Measurements from ENCODE around the gene AGAP6. TPM values are rescaled to one million over a fixed set of nuclear protein-coding genes. Genes with fewer than 3 reads are reported as not detected.
"Not testable (repeated sequence)": the region's sequence is repeated elsewhere in the genome, so short reads cannot be mapped to it uniquely, and the experiment has no call there.

Gene AGAP6
- total RNA-seq, 2 experiments from 2014 or later = 15.9 to 17.1 TPM

GRCh38 chr10:49948737-49949136 lies 39.5 kb upstream of the AGAP6 start:
- H3K4me1 ChIP-seq (ENCODE audit: insufficient read depth, low read length, poor library complexity, severe bottlenecking); H3K27ac ChIP-seq (ENCODE audit: low read depth, low read length, poor library complexity, severe bottlenecking); BruUV-seq (replicated peaks); H3K9me2 ChIP-seq (ENCODE audit: insufficient read depth, low read length); H4K20me1 ChIP-seq (ENCODE audit: insufficient read depth, low read length); H3K4me2 ChIP-seq (ENCODE audit: low read length); DNase-seq (ENCODE audit: low spot score); CTCF ChIA-PET (ENCODE audit: unreplicated experiment); H3K4me3 ChIP-seq (ENCODE audit: low read depth, low read length, poor library complexity, severe bottlenecking); intact Hi-C loops (cut with micrococcal nuclease; ENCODE audit: unreplicated experiment); POLR2A ChIA-PET; H3K9me3 ChIP-seq (ENCODE audit: low read length); H2AFZ ChIP-seq (ENCODE audit: low read length): not testable (repeated sequence)
- Histone ChIP-seq H3K79me2 (ENCODE audit: insufficient read depth, low read depth, low read length) (peaks cover 37% of the 10 kb centered on the region), H3K36me3 (ENCODE audit: insufficient read depth, low read length) (peaks cover 32% of the 10 kb centered on the region)

GRCh38 chr10:49952006-49952405 lies 36.2 kb upstream of the AGAP6 start:
- Histone ChIP-seq H3K79me2 (ENCODE audit: insufficient read depth, low read depth, low read length) (peaks cover 23% of the 10 kb centered on the region; the same call in 1 of the 2 replicates), H3K36me3 (ENCODE audit: insufficient read depth, low read length) (peaks cover 30% of the 10 kb centered on the region)
- H3K27ac ChIP-seq (ENCODE audit: low read depth, low read length, poor library complexity, severe bottlenecking); POLR2A ChIA-PET; H2AFZ ChIP-seq (ENCODE audit: low read length); H4K20me1 ChIP-seq (ENCODE audit: insufficient read depth, low read length); DNase-seq (ENCODE audit: low spot score); H3K9me2 ChIP-seq (ENCODE audit: insufficient read depth, low read length); H3K4me2 ChIP-seq (ENCODE audit: low read length); CTCF ChIA-PET (ENCODE audit: unreplicated experiment); H3K4me1 ChIP-seq (ENCODE audit: insufficient read depth, low read length, poor library complexity, severe bottlenecking); BruUV-seq (replicated peaks); H3K4me3 ChIP-seq (ENCODE audit: low read depth, low read length, poor library complexity, severe bottlenecking); intact Hi-C loops (cut with micrococcal nuclease; ENCODE audit: unreplicated experiment); H3K9me3 ChIP-seq (ENCODE audit: low read length): not testable (repeated sequence)

GRCh38 chr10:49953122-49953521 lies 35.1 kb upstream of the AGAP6 start:
- H2AFZ ChIP-seq (ENCODE audit: low read length); CTCF ChIA-PET (ENCODE audit: unreplicated experiment); H3K4me2 ChIP-seq (ENCODE audit: low read length); H3K9me2 ChIP-seq (ENCODE audit: insufficient read depth, low read length); H4K20me1 ChIP-seq (ENCODE audit: insufficient read depth, low read length); POLR2A ChIA-PET; DNase-seq (ENCODE audit: low spot score); H3K4me1 ChIP-seq (ENCODE audit: insufficient read depth, low read length, poor library complexity, severe bottlenecking); H3K4me3 ChIP-seq (ENCODE audit: low read depth, low read length, poor library complexity, severe bottlenecking); H3K27ac ChIP-seq (ENCODE audit: low read depth, low read length, poor library complexity, severe bottlenecking); BruUV-seq (replicated peaks); intact Hi-C loops (cut with micrococcal nuclease; ENCODE audit: unreplicated experiment); H3K9me3 ChIP-seq (ENCODE audit: low read length): not testable (repeated sequence)
- Histone ChIP-seq H3K36me3 (ENCODE audit: insufficient read depth, low read length) (peaks cover 29% of the 10 kb centered on the region), H3K79me2 (ENCODE audit: insufficient read depth, low read depth, low read length) (peaks cover 17% of the 10 kb centered on the region; the same call in 1 of the 2 replicates)

- POLR2A ChIA-PET; intact Hi-C loops (cut with micrococcal nuclease; ENCODE audit: unreplicated experiment); DNase-seq (ENCODE audit: low spot score); H3K9me3 ChIP-seq (ENCODE audit: low read length); H2AFZ ChIP-seq (ENCODE audit: low read length); H3K27ac ChIP-seq (ENCODE audit: low read depth, low read length, poor library complexity, severe bottlenecking); CTCF ChIA-PET (ENCODE audit: unreplicated experiment); H3K79me2 ChIP-seq (ENCODE audit: insufficient read depth, low read depth, low read length); H4K20me1 ChIP-seq (ENCODE audit: insufficient read depth, low read length); H3K9me2 ChIP-seq (ENCODE audit: insufficient read depth, low read length); H3K4me2 ChIP-seq (ENCODE audit: low read length); BruUV-seq (replicated peaks); H3K4me3 ChIP-seq (ENCODE audit: low read depth, low read length, poor library complexity, severe bottlenecking); H3K36me3 ChIP-seq (ENCODE audit: insufficient read depth, low read length); H3K4me1 ChIP-seq (ENCODE audit: insufficient read depth, low read length, poor library complexity, severe bottlenecking): not testable (repeated sequence)
These were observed 17.8 kb upstream of the AGAP6 start for GRCh38 chr10:49970331-49970857.

GRCh38 chr10:49971466-49971865 lies 16.7 kb upstream of the AGAP6 start:
- H3K36me3 ChIP-seq (ENCODE audit: insufficient read depth, low read length); H3K79me2 ChIP-seq (ENCODE audit: insufficient read depth, low read depth, low read length); H3K9me3 ChIP-seq (ENCODE audit: low read length); DNase-seq (ENCODE audit: low spot score); CTCF ChIA-PET (ENCODE audit: unreplicated experiment); H3K4me2 ChIP-seq (ENCODE audit: low read length); H3K27ac ChIP-seq (ENCODE audit: low read depth, low read length, poor library complexity, severe bottlenecking); H3K9me2 ChIP-seq (ENCODE audit: insufficient read depth, low read length); H4K20me1 ChIP-seq (ENCODE audit: insufficient read depth, low read length); H3K4me3 ChIP-seq (ENCODE audit: low read depth, low read length, poor library complexity, severe bottlenecking); intact Hi-C loops (cut with micrococcal nuclease; ENCODE audit: unreplicated experiment); BruUV-seq (replicated peaks); H3K4me1 ChIP-seq (ENCODE audit: insufficient read depth, low read length, poor library complexity, severe bottlenecking); H2AFZ ChIP-seq (ENCODE audit: low read length); POLR2A ChIA-PET: not testable (repeated sequence)

GRCh38 chr10:49972094-49972493 lies 16.1 kb upstream of the AGAP6 start:
- CTCF ChIA-PET (ENCODE audit: unreplicated experiment); BruUV-seq (replicated peaks); H3K9me3 ChIP-seq (ENCODE audit: low read length); H3K9me2 ChIP-seq (ENCODE audit: insufficient read depth, low read length); H3K4me1 ChIP-seq (ENCODE audit: insufficient read depth, low read length, poor library complexity, severe bottlenecking); POLR2A ChIA-PET; H3K27ac ChIP-seq (ENCODE audit: low read depth, low read length, poor library complexity, severe bottlenecking); H2AFZ ChIP-seq (ENCODE audit: low read length); intact Hi-C loops (cut with micrococcal nuclease; ENCODE audit: unreplicated experiment); H4K20me1 ChIP-seq (ENCODE audit: insufficient read depth, low read length); H3K4me3 ChIP-seq (ENCODE audit: low read depth, low read length, poor library complexity, severe bottlenecking); H3K36me3 ChIP-seq (ENCODE audit: insufficient read depth, low read length); H3K4me2 ChIP-seq (ENCODE audit: low read length); DNase-seq (ENCODE audit: low spot score); H3K79me2 ChIP-seq (ENCODE audit: insufficient read depth, low read depth, low read length): not testable (repeated sequence)

- H3K27ac ChIP-seq (ENCODE audit: low read depth, low read length, poor library complexity, severe bottlenecking); H3K4me3 ChIP-seq (ENCODE audit: low read depth, low read length, poor library complexity, severe bottlenecking); H3K79me2 ChIP-seq (ENCODE audit: insufficient read depth, low read depth, low read length); H4K20me1 ChIP-seq (ENCODE audit: insufficient read depth, low read length); BruUV-seq (replicated peaks); CTCF ChIA-PET (ENCODE audit: unreplicated experiment); H3K4me1 ChIP-seq (ENCODE audit: insufficient read depth, low read length, poor library complexity, severe bottlenecking); DNase-seq (ENCODE audit: low spot score); H3K4me2 ChIP-seq (ENCODE audit: low read length); H3K9me3 ChIP-seq (ENCODE audit: low read length); H2AFZ ChIP-seq (ENCODE audit: low read length); intact Hi-C loops (cut with micrococcal nuclease; ENCODE audit: unreplicated experiment); H3K9me2 ChIP-seq (ENCODE audit: insufficient read depth, low read length); POLR2A ChIA-PET; H3K36me3 ChIP-seq (ENCODE audit: insufficient read depth, low read length): not testable (repeated sequence)
These were observed 10.4 kb upstream of the AGAP6 start for GRCh38 chr10:49977756-49978155.

Measured in OCI-LY7 (cell line).